NCI-H446 treated with DMSO at 0.1 percent for 48 hours (cell line): ENCODE measurements around the gene KCNK1.

Experiments used
- DNase-seq: peaks from one replicate; lab custom pipeline; 2025; lab: John Stamatoyannopoulos, UW

KCNK1 gene

DNA sequence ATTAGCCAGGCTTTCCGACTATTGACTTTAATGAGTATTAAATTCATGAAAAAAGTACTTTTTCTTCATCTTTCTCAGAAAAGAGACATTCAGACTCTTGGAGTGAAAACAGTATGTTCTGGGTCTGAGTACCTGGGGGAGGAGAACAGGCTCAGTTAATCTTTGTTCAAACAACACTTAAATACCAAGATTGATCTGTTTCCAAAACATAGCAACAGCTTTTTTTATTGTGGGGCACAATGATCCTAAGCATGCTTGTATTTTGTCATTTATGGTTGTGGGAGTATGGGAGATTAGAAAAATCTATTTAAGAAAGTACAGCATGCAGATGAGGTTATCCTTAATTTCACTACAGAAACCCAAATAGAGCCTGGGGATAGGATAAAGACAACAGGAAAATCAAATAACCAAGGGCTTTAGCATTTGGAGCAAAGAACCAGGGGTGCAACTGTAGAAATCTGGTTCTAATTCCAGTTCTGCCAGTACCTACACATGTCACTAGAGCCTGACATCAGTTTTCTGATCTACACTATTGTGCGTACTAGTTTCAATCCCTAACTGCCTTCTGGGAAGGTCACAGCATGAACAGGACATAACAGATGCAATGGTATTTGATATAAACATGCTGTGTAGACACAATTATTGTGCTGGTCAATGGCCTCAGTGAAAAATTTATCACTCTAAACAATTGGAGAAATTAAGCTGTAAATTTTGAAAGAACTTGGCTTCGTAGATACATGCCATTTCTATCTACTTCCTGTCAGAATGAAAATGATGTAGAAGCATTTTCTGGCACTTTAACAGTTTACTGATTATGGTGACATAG, 91.2 kb downstream of the KCNK1 start:
- DNase-seq, result no peak

DNA sequence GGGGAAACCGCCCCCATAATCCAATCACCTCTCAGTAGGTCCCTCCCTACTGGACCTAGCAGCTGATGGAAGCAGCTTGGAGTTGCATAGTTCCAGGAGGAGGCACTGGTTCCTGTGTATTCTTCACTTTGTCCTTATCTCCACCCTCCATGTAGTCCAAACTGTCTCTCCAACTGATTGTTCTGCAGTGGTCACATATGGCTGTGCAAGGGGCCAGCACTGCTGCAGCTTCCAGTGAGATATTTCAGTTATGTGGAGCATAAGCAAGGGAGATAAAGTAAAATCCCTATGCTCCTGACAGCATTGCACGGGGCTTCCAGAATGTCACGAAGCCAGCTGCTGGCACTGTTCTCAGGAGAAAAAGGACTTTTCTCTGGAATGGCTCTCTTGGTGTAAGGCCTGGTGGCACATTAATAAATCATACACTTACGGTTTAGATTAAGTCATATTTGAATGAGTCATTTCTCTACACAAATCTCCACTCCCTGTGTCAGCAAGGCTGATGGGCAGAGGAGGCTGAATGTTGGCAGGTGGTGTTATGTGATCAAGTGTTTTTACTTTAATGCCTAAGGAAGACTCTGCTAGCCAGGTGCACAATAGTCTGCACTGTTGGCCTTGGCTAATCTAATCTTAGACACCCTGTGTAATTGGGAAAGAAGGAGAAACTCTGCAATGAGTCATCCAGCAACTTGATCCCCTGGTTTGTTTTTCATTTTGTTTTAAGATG, 93.4 kb downstream of the KCNK1 start:
- DNase-seq, result peak; percentile 66

DNA sequence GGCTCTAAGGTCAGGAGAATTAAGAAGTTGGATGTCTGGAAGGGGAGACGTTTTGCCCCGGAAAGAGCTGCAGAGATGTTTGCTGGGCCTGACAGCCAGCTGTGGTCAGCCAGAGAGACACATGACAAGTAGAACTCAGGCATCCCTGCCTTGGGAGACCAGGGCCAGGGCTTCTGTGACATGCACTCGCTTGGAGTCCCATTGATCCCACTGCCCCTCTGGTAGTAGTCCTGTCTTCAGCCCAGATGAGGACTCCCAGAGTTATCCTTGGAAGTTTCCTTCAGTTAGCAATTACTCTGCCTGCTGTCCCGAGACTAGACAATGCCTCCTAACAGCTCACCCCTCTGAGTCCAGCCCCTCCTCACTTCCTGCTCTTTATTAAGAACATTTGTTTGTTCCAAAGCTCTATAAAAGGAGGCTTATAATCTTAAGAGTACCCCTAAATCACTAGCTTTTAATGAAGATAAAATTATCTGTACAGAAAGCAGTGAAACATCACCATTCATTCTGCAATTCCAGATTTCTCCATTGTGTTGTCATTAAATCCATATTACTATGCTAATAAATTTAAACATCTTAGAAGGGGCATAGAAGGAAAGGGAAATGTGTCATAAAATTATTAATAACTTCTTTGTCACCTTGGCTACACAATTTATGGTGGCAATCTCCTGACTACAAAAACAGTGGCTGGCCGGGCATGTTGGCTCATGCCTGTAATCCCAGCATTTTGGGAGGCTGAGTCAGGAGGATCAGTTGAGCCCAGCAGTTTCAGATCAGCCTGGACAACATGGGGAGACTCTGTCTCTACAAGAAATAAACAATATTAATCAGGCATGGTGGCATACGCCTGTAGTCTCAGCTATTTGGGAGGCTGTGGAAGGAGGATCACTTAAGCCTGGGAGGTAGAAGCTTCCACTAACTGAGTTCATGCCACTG, 94.2 kb downstream of the KCNK1 start:
- DNase-seq, result no peak

DNA sequence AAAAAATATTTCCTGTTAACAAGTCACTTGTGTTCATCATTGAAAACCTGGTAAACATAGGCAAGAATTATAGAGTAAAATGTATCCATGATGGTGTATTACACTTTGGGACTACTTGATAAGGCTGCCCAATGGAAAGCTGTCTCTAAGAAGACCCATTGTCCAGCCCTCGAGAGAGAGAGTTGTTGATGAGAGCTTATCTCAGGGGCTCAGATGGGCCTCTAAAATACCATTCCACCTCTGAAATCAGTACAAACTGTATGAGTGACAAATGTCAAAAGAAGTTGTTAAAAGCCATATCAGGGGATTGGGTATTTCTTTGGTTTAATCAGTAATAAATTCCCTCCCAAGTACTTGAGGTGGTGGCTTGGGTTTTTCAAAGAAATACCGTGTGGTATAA, 96.1 kb downstream of the KCNK1 start:
- no peak for DNase-seq

GRCh38 chr1:233710507-233710906, 96.6 kb downstream of the KCNK1 start:
- DNase-seq, result no peak

DNA sequence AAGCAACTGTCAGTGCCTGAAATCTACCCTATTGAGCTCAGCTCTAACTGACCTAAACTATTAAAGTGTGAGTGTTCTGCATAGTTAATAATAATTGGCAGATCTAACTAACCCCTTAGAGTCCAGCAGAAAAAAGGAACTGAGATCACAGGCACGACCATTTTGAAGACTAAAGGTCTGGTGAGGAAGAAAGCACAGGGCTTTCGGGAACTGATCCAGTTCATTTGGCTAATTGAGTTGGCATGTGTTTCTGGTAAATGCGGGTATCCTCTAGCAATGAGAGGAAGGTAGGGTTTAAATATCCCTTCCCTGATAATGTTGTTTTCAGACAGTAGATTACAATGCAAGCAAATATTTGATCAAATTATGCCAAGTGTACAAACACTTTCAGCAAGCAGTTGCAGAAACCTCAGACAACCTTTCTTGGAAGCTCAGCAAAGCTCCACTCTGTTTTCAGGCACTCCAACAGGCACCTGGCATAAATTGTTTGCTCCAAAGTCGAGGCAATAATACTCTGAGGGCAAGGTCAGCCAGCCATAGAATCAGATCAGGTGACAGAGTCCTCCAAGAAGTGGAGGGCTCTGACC, 100.8 kb downstream of the KCNK1 start:
- DNase-seq, result no peak

GRCh38 chr1:233718057-233718456, 104.2 kb downstream of the KCNK1 start:
- DNase-seq, result no peak

GRCh38 chr1:233719655-233720341, 105.9 kb downstream of the KCNK1 start:
- DNase-seq, result no peak

- DNase-seq, result no peak
Observed at GRCh38 chr1:233721004-233721595, 107.2 kb downstream of the KCNK1 start.
